ENCODE data around the gene NUMA1.

- TF ChIP-seq CTCF (conservative IDR thresholded peaks at IDR 0.05) (no peak), ZFX (IDR thresholded peaks at IDR 0.05) (no peak)
Observed at GRCh38 chr11:72009156-72009555, 71.2 kb downstream of the NUMA1 start.
